ENCODE data around the gene RGPD3.
"Not testable (repeated sequence)": the region's sequence is repeated elsewhere in the genome, so short reads cannot be mapped to it uniquely, and the experiment has no call there.

The RGPD3 gene

GRCh38 chr2:106479563-106479962, 11.3 kb upstream of the RGPD3 start:
- not testable (repeated sequence) for DNase-seq

GRCh38 chr2:106477647-106478046, 9.4 kb upstream of the RGPD3 start:
- not testable (repeated sequence) for DNase-seq

- not testable (repeated sequence) for DNase-seq
These were observed 2.4 kb upstream of the RGPD3 start for GRCh38 chr2:106470658-106471057.

GRCh38 chr2:106467516-106467915, 697 bp downstream of the RGPD3 start:
- DNase-seq = not testable (repeated sequence)

GRCh38 chr2:106461882-106462281, 6.3 kb downstream of the RGPD3 start:
- not testable (repeated sequence) for DNase-seq

- not testable (repeated sequence) for DNase-seq
These were observed 77.5 kb downstream of the RGPD3 start for GRCh38 chr2:106390680-106391079.

GRCh38 chr2:106388814-106389410, 79.3 kb downstream of the RGPD3 start:
- DNase-seq = not testable (repeated sequence)

GRCh38 chr2:106384548-106384947, 83.7 kb downstream of the RGPD3 start:
- DNase-seq = not testable (repeated sequence)

- DNase-seq = not testable (repeated sequence)
These were observed 86.3 kb downstream of the RGPD3 start for GRCh38 chr2:106381867-106382266.

GRCh38 chr2:106379567-106379966, 88.6 kb downstream of the RGPD3 start:
- DNase-seq = not testable (repeated sequence)

GRCh38 chr2:106369182-106369581, 99.0 kb downstream of the RGPD3 start:
- DNase-seq = not testable (repeated sequence)

- no peak for DNase-seq
These were observed 101.9 kb downstream of the RGPD3 start for GRCh38 chr2:106366204-106366885.

- DNase-seq = no peak
These were observed 104.4 kb downstream of the RGPD3 start for GRCh38 chr2:106363791-106364190.

GRCh38 chr2:106362789-106363188, 105.4 kb downstream of the RGPD3 start:
- no peak for DNase-seq

GRCh38 chr2:106359512-106359911, 108.7 kb downstream of the RGPD3 start:
- no peak for DNase-seq

GRCh38 chr2:106358521-106358920, 109.7 kb downstream of the RGPD3 start:
- no peak for DNase-seq

GRCh38 chr2:106358081-106358480, 110.1 kb downstream of the RGPD3 start:
- no peak for DNase-seq

- DNase-seq = no peak
These were observed 111.9 kb downstream of the RGPD3 start for GRCh38 chr2:106356291-106356690.

GRCh38 chr2:106353676-106354075, 114.5 kb downstream of the RGPD3 start:
- no peak for DNase-seq

GRCh38 chr2:106350980-106351379, 117.2 kb downstream of the RGPD3 start:
- DNase-seq = no peak

GRCh38 chr2:106344302-106344701, 123.9 kb downstream of the RGPD3 start:
- DNase-seq = no peak

GRCh38 chr2:106343274-106343673, 124.9 kb downstream of the RGPD3 start:
- DNase-seq = no peak

GRCh38 chr2:106342831-106343251, 125.4 kb downstream of the RGPD3 start:
- no peak for DNase-seq

GRCh38 chr2:106341666-106342065, 126.5 kb downstream of the RGPD3 start:
- DNase-seq = no peak
